ENCODE data around the gene TMEM9.

TMEM9 gene

DNA sequence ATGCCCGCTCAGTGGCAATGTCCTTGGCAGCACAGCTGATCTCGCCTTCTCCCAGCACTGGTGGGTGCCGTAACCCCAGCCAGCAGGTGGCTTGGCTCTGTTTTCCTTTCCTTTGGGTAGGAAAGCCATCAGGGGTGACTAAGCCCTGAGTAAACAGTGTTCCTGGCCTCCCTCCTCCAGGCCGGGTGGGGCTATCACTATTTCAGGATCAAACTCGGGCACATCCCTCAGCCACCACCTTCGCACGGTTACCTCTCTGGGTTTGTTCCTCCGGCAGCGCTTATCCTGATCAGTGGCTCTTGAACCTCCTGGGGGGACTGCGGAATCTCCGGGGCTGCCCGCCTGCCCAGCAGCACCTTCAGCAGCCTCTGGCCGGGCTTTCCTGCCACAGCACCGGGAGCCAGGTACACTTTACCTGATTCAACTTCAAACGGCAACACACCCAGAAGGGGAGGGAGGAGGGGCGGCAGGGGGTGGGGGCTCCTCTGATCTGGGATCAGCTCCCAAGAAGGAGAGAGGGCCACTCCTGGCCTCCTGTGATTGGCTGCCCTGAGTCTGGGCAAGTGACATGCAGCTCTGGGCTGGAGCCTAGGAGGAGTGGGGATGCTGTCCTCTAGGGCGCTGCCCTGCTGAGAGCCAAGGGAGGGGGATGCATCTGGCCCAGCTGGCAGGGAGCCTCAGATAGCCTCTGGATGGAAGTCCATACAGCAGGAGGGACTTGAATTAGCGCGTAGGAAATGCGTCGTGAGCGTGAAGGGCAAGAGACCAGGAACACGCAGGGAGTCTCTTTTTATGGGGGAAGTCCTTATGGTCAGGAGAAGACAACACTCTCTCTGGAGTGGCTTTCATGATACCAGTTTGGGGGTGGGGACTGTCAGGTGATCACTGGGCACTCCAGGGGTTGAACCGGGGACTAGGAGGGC, 27.2 kb downstream of the TMEM9 start, which contains the start of gene ASCL5 (continued):
- TF ChIP-seq, protein P1, sequence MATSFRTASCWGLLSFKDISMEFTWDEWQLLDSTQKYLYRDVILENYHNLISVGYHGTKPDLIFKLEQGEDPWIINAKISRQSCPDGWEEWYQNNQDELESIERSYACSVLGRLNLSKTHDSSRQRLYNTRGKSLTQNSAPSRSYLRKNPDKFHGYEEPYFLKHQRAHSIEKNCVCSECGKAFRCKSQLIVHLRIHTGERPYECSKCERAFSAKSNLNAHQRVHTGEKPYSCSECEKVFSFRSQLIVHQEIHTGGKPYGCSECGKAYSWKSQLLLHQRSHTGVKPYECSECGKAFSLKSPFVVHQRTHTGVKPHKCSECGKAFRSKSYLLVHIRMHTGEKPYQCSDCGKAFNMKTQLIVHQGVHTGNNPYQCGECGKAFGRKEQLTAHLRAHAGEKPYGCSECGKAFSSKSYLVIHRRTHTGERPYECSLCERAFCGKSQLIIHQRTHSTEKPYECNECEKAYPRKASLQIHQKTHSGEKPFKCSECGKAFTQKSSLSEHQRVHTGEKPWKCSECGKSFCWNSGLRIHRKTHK (tag by site-specific recombination; IDR thresholded peaks at IDR 0.05), result no peak
- TF ChIP-seq WT1 (tag by site-specific recombination; IDR thresholded peaks at IDR 0.05), result peak; percentile 78
- peak; percentile 76 for TF ChIP-seq KLF17 (tag by site-specific recombination; IDR thresholded peaks at IDR 0.05)
- no peak for TF ChIP-seq ZNF211 (tag by site-specific recombination; IDR thresholded peaks at IDR 0.05; ENCODE audit: low read depth)
- no peak for TF ChIP-seq ZNF639 (tag by site-specific recombination; IDR thresholded peaks at IDR 0.05)
- peak; percentile 70 for TF ChIP-seq ZBTB17 (tag by site-specific recombination; IDR thresholded peaks at IDR 0.05)
- TF ChIP-seq SCRT2 (tag by site-specific recombination; IDR thresholded peaks at IDR 0.05), result peak; percentile 72
- no peak for TF ChIP-seq ZFP41 (tag by site-specific recombination; IDR thresholded peaks at IDR 0.05; ENCODE audit: borderline replicate concordance)
- TF ChIP-seq, protein P2, sequence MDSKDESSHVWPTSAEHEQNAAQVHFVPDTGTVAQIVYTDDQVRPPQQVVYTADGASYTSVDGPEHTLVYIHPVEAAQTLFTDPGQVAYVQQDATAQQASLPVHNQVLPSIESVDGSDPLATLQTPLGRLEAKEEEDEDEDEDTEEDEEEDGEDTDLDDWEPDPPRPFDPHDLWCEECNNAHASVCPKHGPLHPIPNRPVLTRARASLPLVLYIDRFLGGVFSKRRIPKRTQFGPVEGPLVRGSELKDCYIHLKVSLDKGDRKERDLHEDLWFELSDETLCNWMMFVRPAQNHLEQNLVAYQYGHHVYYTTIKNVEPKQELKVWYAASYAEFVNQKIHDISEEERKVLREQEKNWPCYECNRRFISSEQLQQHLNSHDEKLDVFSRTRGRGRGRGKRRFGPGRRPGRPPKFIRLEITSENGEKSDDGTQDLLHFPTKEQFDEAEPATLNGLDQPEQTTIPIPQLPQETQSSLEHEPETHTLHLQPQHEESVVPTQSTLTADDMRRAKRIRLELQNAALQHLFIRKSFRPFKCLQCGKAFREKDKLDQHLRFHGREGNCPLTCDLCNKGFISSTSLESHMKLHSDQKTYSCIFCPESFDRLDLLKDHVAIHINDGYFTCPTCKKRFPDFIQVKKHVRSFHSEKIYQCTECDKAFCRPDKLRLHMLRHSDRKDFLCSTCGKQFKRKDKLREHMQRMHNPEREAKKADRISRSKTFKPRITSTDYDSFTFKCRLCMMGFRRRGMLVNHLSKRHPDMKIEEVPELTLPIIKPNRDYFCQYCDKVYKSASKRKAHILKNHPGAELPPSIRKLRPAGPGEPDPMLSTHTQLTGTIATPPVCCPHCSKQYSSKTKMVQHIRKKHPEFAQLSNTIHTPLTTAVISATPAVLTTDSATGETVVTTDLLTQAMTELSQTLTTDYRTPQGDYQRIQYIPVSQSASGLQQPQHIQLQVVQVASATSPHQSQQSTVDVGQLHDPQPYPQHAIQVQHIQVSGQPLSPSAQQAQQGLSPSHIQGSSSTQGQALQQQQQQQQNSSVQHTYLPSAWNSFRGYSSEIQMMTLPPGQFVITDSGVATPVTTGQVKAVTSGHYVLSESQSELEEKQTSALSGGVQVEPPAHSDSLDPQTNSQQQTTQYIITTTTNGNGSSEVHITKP (tag by site-specific recombination; IDR thresholded peaks at IDR 0.05), result no peak
- no peak for TF ChIP-seq ZNF416 (tag by site-specific recombination; IDR thresholded peaks at IDR 0.05)
- no peak for TF ChIP-seq HOXA7 (CRISPR knock-in tag; IDR thresholded peaks at IDR 0.05; ENCODE audit: borderline replicate concordance)
- TF ChIP-seq ZNF423 (tag by site-specific recombination; IDR thresholded peaks at IDR 0.05), result peak; percentile 46; the same call in 1 of the 2 replicates
- no peak for TF ChIP-seq ZNF677 (tag by site-specific recombination; IDR thresholded peaks at IDR 0.05)
- TF ChIP-seq ZBTB21 (tag by site-specific recombination; IDR thresholded peaks at IDR 0.05), result no peak
- TF ChIP-seq ZNF560 (tag by site-specific recombination; IDR thresholded peaks at IDR 0.05; ENCODE audit: borderline replicate concordance), result no peak
- no peak for TF ChIP-seq MYNN (tag by site-specific recombination; IDR thresholded peaks at IDR 0.05; ENCODE audit: borderline replicate concordance)
- TF ChIP-seq BCL11A (tag by site-specific recombination; IDR thresholded peaks at IDR 0.05; ENCODE audit: low read depth), result no peak
- no peak for TF ChIP-seq GFI1B (tag by site-specific recombination; IDR thresholded peaks at IDR 0.05)
- no peak for TF ChIP-seq ZNF701 (tag by site-specific recombination; IDR thresholded peaks at IDR 0.05)
- no peak for TF ChIP-seq MEIS1 (CRISPR knock-in tag; IDR thresholded peaks at IDR 0.05; ENCODE audit: borderline replicate concordance)
- TF ChIP-seq ZNF571 (tag by site-specific recombination; IDR thresholded peaks at IDR 0.05), result no peak
- TF ChIP-seq ZNF341 (tag by site-specific recombination; IDR thresholded peaks at IDR 0.05; ENCODE audit: low read depth), result no peak

Data from HEK293 (cell line).